Skeletal muscle satellite cell (primary cell): ENCODE measurements around the gene SHOC2.

Experiments used
- H3K27me3 ChIP-seq: 2 replicates; pipeline ENCODE4 v1.7.0; 2013; ENCODE audit warnings: low read length; ENCODE audit not compliant: control insufficient read depth, insufficient read depth
- H3K36me3 ChIP-seq: 2 replicates; pipeline ENCODE4 v1.7.0; 2013; ENCODE audit warnings: mild to moderate bottlenecking, control low read depth, low read length; ENCODE audit not compliant: insufficient read depth
- H3K4me1 ChIP-seq: 2 replicates; pipeline ENCODE4 v1.7.0; 2013; ENCODE audit warnings: low read length; ENCODE audit not compliant: control insufficient read depth, insufficient read depth
- H3K4me2 ChIP-seq: 2 replicates; pipeline ENCODE4 v1.7.0; 2013; ENCODE audit warnings: mild to moderate bottlenecking, low read length
- H3K4me3 ChIP-seq: 2 replicates; pipeline ENCODE4 v1.7.0; 2013; ENCODE audit warnings: low read length
- H3K9ac ChIP-seq: 2 replicates; pipeline ENCODE4 v1.7.0; 2013; ENCODE audit warnings: mild to moderate bottlenecking, low read depth, low read length, moderate library complexity
- H3K9me3 ChIP-seq: replicated peaks from 2 replicates; pipeline ENCODE4 v1.7.0; 2013; ENCODE audit warnings: mild to moderate bottlenecking, control low read depth, low read length

The SHOC2 gene

DNA sequence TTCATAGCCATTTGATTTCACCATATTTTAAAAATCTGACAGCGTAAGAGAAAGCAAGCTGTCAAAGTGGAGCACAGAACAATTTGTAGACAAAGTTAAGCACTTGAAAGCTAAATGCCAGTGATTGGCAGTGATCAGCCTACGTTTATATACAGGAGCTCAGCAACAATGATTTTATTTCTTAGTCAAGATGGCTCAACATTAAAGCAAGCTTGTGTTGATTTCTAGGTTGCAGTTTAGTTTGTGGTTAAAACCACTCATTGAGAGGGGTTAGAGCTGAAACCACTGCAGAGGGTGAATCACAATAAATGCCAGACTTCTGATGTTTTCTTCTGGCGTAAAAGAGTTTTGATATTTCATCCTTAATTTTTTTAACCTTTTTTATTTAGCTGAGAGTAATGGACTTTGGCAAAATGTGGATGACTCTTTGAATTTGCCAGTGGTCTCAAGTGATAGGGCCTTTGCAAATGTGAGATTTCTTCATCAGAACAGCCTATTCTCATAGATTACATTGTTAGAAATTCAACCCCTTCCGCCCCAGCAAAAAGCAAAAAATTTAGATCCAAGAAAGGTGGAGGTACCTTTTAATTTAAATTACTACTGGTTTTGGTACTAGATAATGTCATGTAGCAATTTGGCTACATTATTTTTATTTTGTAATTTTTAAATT is 73.8 kb downstream of the SHOC2 start:
- no peak overlapping the region for H3K9ac ChIP-seq
- no peaks in the 10 kb centered on the region for H3K27me3 ChIP-seq
- no peaks in the 10 kb centered on the region for H3K36me3 ChIP-seq
- peaks cover 36% of the 10 kb centered on the region for H3K4me1 ChIP-seq
- H3K9me3 ChIP-seq: no peaks in the 10 kb centered on the region
- H3K4me3 ChIP-seq: no peak overlapping the region
- H3K4me2 ChIP-seq: peak overlapping the region; percentile 53

DNA sequence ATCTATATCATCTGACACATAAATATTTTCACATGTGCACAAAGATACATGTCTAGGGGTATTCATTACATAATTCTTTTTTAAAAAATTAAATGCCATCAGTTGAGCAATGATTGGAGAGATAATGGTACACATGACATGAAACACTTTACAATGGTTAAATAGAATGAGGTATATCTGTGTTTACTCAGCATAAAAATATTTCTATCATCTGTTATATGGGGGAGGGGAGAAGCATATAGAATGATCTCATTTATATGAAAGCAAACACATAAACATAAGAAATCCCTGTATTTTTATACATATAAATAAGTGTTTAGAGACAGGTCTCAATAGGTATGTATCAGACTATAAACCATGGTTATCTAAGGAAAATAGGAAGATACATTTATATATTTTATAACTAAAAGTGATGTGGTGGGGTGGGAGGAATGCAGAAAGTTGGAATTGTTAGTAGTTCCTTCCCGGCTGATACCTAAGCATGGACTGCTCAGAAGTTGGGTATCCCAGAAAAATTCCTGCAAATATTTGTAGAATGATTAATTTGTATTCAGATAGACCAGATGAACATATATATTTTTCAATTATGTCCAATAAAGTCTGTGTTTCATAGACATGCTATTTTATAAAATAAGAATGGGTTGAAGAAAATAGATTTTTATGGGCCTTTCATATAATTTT is 75.1 kb downstream of the SHOC2 start:
- Histone ChIP-seq H3K4me2 (no peak overlapping the region), H3K36me3 (peaks cover 4% of the 10 kb centered on the region), H3K9me3 (no peaks in the 10 kb centered on the region), H3K27me3 (no peaks in the 10 kb centered on the region), H3K4me3 (no peak overlapping the region), H3K9ac (no peak overlapping the region), H3K4me1 (peaks cover 25% of the 10 kb centered on the region)

- Histone ChIP-seq H3K27me3 (no peaks in the 10 kb centered on the region), H3K36me3 (peaks cover 4% of the 10 kb centered on the region), H3K4me2 (no peak overlapping the region), H3K9ac (no peak overlapping the region), H3K4me1 (peaks cover 24% of the 10 kb centered on the region), H3K4me3 (no peak overlapping the region), H3K9me3 (no peaks in the 10 kb centered on the region)
Observed at GRCh38 chr10:110995301-110995700, 75.9 kb downstream of the SHOC2 start.

DNA sequence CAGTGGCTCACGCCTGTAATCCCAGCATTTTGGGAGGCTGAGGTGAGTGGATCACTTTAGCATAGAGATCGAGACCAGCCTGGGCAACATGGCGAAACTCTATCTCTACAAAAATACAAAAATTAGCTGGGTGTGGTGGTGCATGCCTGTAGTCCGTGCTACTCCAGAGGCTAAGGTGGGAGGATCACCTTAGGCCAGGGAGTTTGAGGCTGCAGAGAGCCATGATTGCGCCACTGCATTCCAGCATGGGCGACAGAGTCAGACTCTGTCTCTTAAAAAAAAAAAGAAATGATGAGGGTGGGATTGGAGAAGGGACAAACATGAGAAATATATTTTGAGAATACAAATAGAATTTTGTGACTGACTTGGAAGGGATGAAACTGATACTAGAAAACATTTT is 76.9 kb downstream of the SHOC2 start:
- Histone ChIP-seq H3K4me1 (peaks cover 24% of the 10 kb centered on the region), H3K27me3 (no peaks in the 10 kb centered on the region), H3K9ac (no peak overlapping the region), H3K4me3 (no peak overlapping the region), H3K9me3 (no peaks in the 10 kb centered on the region), H3K36me3 (peaks cover 4% of the 10 kb centered on the region), H3K4me2 (no peak overlapping the region)

DNA sequence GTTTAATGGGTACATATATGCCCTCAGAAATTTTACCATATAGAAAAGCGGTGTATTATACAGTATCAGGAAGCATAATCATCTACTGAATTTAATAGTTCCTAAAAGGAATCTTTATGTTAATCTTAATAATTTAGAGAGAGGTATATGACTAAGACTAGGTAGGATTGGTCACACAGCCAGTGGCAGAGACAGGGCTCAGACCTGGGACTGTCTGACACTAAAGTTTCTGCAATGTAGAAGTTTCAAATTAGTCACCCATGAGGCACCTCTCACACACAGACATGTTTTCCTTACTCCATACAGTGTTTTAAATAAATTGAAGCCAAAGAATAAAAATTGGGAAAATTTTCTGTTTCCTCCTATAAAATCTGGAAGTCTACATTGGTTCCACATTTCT is 84.6 kb downstream of the SHOC2 start:
- no peaks in the 10 kb centered on the region for H3K4me1 ChIP-seq
- no peak overlapping the region for H3K4me2 ChIP-seq
- H3K36me3 ChIP-seq: peaks cover 20% of the 10 kb centered on the region
- no peak overlapping the region for H3K9ac ChIP-seq
- no peak overlapping the region for H3K4me3 ChIP-seq
- no peaks in the 10 kb centered on the region for H3K9me3 ChIP-seq
- no peaks in the 10 kb centered on the region for H3K27me3 ChIP-seq

DNA sequence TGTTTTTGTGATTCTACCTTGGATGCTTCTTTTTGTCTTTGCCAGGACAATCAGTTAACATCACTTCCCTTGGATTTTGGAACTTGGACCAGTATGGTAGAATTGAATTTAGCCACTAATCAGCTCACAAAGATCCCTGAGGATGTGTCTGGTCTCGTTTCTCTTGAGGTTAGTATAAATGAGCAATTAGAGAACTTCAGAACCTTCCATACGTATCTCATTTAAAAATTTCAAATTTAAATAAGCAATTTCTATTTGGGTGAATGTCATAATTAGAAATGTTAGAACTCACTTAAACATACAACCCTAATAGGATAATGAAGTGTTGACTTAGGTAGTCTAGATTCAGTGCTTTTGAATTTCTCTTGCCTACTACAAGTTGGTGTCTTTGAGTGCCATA is 88.1 kb downstream of the SHOC2 start:
- Histone ChIP-seq H3K4me1 (no peaks in the 10 kb centered on the region), H3K27me3 (no peaks in the 10 kb centered on the region), H3K4me2 (no peak overlapping the region), H3K36me3 (peaks cover 33% of the 10 kb centered on the region), H3K9ac (no peak overlapping the region), H3K4me3 (no peak overlapping the region), H3K9me3 (no peaks in the 10 kb centered on the region)

DNA sequence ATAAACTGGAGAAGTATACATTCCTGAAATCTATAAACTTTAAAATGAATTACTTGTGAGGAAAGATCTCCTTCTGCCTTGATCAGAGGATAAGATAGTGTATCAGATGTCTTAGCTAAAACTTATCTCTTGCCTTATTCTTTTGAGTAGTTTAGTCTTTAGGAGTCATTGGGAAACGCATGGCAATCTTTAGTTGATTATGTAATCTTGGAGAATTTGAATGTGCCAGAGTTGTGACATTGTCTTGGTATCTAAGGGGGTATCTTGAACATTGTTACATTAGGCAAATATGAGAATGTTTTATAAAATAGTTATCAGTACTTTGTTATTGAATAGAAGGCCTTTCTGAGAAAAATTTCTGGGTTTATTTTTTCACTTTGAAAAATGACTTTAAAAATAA is 95.8 kb downstream of the SHOC2 start:
- Histone ChIP-seq H3K4me2 (no peak overlapping the region), H3K4me1 (no peaks in the 10 kb centered on the region), H3K9me3 (no peaks in the 10 kb centered on the region), H3K9ac (no peak overlapping the region), H3K36me3 (peaks cover 14% of the 10 kb centered on the region), H3K4me3 (no peak overlapping the region), H3K27me3 (no peaks in the 10 kb centered on the region)

DNA sequence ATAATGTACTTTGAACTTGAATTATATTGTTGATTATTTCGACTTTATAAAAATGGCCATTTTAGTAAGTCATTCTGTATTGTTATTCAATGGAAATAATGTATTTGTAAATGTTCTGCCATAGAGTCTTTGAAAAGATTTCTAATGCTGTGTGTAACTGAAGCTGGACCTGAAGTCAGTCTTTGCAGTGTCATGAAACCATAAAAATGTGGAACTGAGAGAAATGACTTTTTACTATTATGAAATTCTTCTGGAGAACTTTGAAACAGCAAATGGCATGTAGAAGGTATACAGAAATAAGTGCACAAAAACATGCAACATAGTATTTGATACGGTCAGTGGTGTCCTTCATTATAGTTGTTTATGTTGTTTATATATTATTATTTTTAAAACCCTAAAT is 97.7 kb downstream of the SHOC2 start:
- Histone ChIP-seq H3K9ac (no peak overlapping the region), H3K9me3 (no peaks in the 10 kb centered on the region), H3K27me3 (no peaks in the 10 kb centered on the region), H3K4me2 (no peak overlapping the region), H3K4me3 (no peak overlapping the region), H3K36me3 (peaks cover 11% of the 10 kb centered on the region), H3K4me1 (no peaks in the 10 kb centered on the region)

DNA sequence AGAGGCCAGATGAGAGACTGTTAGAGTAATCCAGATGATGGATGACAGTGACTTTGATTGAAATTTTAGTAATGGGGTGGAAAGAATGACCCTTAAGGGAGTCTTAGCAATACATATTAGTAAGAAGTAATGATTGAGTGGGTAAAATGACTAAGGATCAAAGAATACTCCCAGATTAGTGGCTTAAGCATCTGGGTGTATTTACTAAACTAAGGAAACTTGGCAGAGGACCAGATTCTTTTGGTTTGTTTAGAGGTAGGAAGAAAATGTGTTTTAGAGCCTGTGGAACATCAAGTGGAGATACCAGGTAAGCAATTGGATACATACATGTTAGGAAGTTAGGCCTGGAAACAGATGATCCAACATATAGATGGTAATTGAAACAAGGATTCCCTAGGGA is 98.6 kb downstream of the SHOC2 start:
- Histone ChIP-seq H3K4me1 (no peaks in the 10 kb centered on the region), H3K4me3 (no peak overlapping the region), H3K36me3 (peaks cover 18% of the 10 kb centered on the region), H3K9me3 (no peaks in the 10 kb centered on the region), H3K9ac (no peak overlapping the region), H3K27me3 (no peaks in the 10 kb centered on the region), H3K4me2 (no peak overlapping the region)

DNA sequence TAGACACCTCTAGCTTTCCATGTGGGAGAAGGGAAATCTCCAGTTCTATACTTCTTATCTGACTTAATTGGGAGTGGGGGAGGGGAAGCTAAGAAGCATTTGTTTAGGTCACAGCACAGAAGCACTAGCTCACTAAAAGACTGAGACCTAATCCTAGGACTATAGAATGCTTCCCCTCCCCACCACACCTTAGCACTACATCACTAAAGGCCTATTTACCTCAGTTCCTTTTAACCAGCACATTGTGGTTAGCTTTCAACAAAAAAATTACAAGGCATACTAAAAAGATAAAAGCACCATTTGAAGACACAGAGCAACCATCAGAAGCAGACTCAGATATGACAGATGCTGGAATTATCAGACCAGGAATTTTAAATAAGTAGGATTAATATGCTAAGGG is 103.7 kb downstream of the SHOC2 start:
- Histone ChIP-seq H3K9ac (no peak overlapping the region), H3K4me3 (no peak overlapping the region), H3K4me1 (no peaks in the 10 kb centered on the region), H3K9me3 (no peaks in the 10 kb centered on the region), H3K36me3 (peaks cover 14% of the 10 kb centered on the region), H3K4me2 (no peak overlapping the region), H3K27me3 (no peaks in the 10 kb centered on the region)

- H3K27me3 ChIP-seq: no peaks in the 10 kb centered on the region
- peaks cover 11% of the 10 kb centered on the region for H3K4me1 ChIP-seq
- H3K4me3 ChIP-seq: no peak overlapping the region
- H3K9ac ChIP-seq: no peak overlapping the region
- no peak overlapping the region for H3K4me2 ChIP-seq
- H3K9me3 ChIP-seq: no peaks in the 10 kb centered on the region
- no peaks in the 10 kb centered on the region for H3K36me3 ChIP-seq
Observed at GRCh38 chr10:111030042-111030750, 110.8 kb downstream of the SHOC2 start.
